ENCODE results near the gene SLC13A5. TPM values are rescaled to one million over a fixed set of nuclear protein-coding genes. Genes with fewer than 3 reads are reported as not detected.

Gene SLC13A5
- total and polyA plus RNA-seq, 9 of the 15 experiments (the other 6 are each of a cell fraction or from before 2014, with no cell fraction given) = 0.04 TPM; not detected in 8

DNA sequence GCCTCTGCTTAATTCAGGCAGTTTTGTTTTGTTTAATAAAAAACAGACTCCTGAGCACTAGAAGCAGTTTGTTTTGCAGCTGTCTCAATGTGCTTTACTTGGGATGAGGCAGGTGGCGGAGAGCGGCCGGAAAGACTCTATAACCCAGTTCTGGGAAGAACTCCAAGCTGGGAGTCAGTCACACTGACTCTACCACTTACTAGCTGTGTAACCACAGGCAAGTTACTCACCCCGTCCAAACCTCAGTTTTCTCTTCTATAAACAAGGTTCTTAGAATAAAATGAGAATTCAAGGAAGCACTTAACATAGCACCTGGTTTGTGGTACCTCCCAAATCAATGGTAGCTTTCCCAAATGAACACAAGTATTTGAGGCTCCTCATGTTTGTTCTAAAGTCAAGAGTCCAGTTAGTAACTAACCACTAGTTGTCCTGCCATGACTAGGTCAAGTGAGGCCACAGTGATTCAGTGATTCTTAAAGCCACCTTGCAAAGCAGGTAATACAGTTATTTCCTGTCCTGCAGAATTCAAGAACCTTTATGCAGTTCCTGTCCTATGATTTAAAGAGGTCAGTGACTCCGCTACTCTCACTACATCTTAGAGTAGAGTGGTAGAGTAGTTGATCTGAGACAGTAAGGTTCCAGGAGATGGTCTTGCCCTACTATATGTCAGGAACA, 69.6 kb downstream of the SLC13A5 start:
- Histone ChIP-seq H2AFZ (ENCODE audit: low read depth, low read length) (no peak overlapping the region), H3K79me2 (ENCODE audit: control insufficient read depth, insufficient read depth, low read length) (peaks cover 65% of the 10 kb centered on the region), H3K9me3 (replicated peaks; ENCODE audit: control insufficient read depth, insufficient read depth, low read depth, low read length) (no peaks in the 10 kb centered on the region), H3K36me3 (ENCODE audit: control insufficient read depth, insufficient read depth, low read length) (peaks cover 56% of the 10 kb centered on the region; the same call in 2 of the 3 replicates), H3K4me2 (ENCODE audit: insufficient read depth, low read length) (no peak overlapping the region), H4K20me1 (replicated peaks; ENCODE audit: control insufficient read depth, insufficient read depth, low read length) (no peaks in the 10 kb centered on the region), H3K9ac (ENCODE audit: insufficient read depth in 1 of 2, low read depth in 2 of 2, low read length in 2 of 2) (no peak overlapping the region), H3K9me1 (ENCODE audit: control insufficient read depth, insufficient read depth, low read length) (no peaks in the 10 kb centered on the region), H3K4me1 (replicated peaks in 1 of 2; ENCODE audit: control insufficient read depth in 2 of 2, insufficient read depth in 2 of 2, low read length in 2 of 2) (peaks cover 6 to 25% of the 10 kb centered on the region in 2 experiments; a peak in 4 of 5 replicates), H3K27ac (ENCODE audit: extremely low read depth, low read depth, low read length) (no peak overlapping the region), H3K27me3 (ENCODE audit: control insufficient read depth in 2 of 2, insufficient read depth in 2 of 2, low read length in 2 of 2) (no peaks in the 10 kb centered on the region), H3K4me3 (no peak overlapping the region)
- no peak for DNase-seq (ENCODE audit: extremely low read depth in 1 of 4, low spot score in 3 of 4)
- CTCF ChIA-PET (ENCODE audit: low intra/inter-chr PET ratio) = no interaction called here
- no peak for FAIRE-seq
- no peak for ATAC-seq
- POLR2A ChIA-PET = no interaction called here
- in situ Hi-C loops (cut with MboI) (no loop called here), intact Hi-C loops (cut with micrococcal nuclease) (loop anchor here (10.0 kb wide), 2 partner anchors 189 to 1359 kb away; partner anchors contain the start of gene RABEP1)
- WGBS (ENCODE audit: insufficient coverage, low coverage, missing lambda C conversion rate) = 89% methylated on average over 5 of the region's 5 CpGs
- peak; percentile 40 for TF ChIP-seq POLR2A (conservative IDR thresholded peaks at IDR 0.05)
- TF ChIP-seq, protein P1, sequence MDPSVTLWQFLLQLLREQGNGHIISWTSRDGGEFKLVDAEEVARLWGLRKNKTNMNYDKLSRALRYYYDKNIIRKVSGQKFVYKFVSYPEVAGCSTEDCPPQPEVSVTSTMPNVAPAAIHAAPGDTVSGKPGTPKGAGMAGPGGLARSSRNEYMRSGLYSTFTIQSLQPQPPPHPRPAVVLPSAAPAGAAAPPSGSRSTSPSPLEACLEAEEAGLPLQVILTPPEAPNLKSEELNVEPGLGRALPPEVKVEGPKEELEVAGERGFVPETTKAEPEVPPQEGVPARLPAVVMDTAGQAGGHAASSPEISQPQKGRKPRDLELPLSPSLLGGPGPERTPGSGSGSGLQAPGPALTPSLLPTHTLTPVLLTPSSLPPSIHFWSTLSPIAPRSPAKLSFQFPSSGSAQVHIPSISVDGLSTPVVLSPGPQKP (CRISPR knock-in tag; IDR thresholded peaks at IDR 0.05) = no peak
- TF ChIP-seq, protein P2, sequence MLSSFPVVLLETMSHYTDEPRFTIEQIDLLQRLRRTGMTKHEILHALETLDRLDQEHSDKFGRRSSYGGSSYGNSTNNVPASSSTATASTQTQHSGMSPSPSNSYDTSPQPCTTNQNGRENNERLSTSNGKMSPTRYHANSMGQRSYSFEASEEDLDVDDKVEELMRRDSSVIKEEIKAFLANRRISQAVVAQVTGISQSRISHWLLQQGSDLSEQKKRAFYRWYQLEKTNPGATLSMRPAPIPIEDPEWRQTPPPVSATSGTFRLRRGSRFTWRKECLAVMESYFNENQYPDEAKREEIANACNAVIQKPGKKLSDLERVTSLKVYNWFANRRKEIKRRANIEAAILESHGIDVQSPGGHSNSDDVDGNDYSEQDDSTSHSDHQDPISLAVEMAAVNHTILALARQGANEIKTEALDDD (IDR thresholded peaks at IDR 0.05) = peak; percentile 89
- BruUV-seq (replicated peaks) = no TSS peak
